WTC11 (cell line): Measurements from ENCODE around the gene C3. TPM values are rescaled to one million over a fixed set of nuclear protein-coding genes. Genes with fewer than 3 reads are reported as not detected.

Source experiments
- ATAC-seq: fragments of 200-7000 bp; cut with Tn5 transposase; 2 replicates; pipeline ENCODE4 v1.10.0; 2021; ENCODE audit warnings: mild to moderate bottlenecking, moderate library complexity
- CTCF ChIA-PET: fragments of 300-600 bp; sonication (Branson Sonifier 250); formaldehyde crosslinking; loops from one replicate; lab custom pipeline; 2021; ENCODE audit warnings: antibody characterized with exemption; lab: Charles Lee
- POLR2A ChIA-PET: fragments of 350-600 bp; sonication (Branson Sonifier 250); formaldehyde crosslinking; loops from one replicate; lab custom pipeline; 2021; ENCODE audit warnings: antibody characterized with exemption; lab: Charles Lee
- DNase-seq: peaks from one replicate; pipeline ENCODE4 v3.0.0; 2021; ENCODE audit warnings: low spot score
- H3K27ac Mint-ChIP-seq: 2 replicates; pipeline ENCODE4 v1.8.0; 2021; ENCODE audit warnings: mixed read lengths
- H3K27me3 Mint-ChIP-seq: 2 replicates; pipeline ENCODE4 v1.8.0; 2021; ENCODE audit warnings: low read depth, mild to moderate bottlenecking, moderate library complexity, mixed read lengths
- H3K36me3 Mint-ChIP-seq: 2 replicates; pipeline ENCODE4 v1.8.0; 2021; ENCODE audit warnings: mixed read lengths
- H3K4me1 Mint-ChIP-seq: 2 replicates; pipeline ENCODE4 v1.8.0; 2022; ENCODE audit warnings: mixed read lengths
- H3K4me3 Mint-ChIP-seq: 2 replicates; pipeline ENCODE4 v1.8.0; 2021; ENCODE audit warnings: mild to moderate bottlenecking, moderate library complexity, mixed read lengths
- H3K9me3 Mint-ChIP-seq: 2 replicates; pipeline ENCODE4 v1.8.0; 2021; ENCODE audit warnings: mixed read lengths
- ESRRA ChIP-seq: sonication (generic); formaldehyde crosslinking; IDR thresholded peaks from 2 replicates; pipeline ENCODE4 v1.8.1; 2022; ENCODE audit warnings: mild to moderate bottlenecking, missing genetic modification reagents, borderline replicate concordance
- FOXJ3 ChIP-seq: sonication (generic); formaldehyde crosslinking; IDR thresholded peaks from 2 replicates; pipeline ENCODE4 v1.9.0; 2021; ENCODE audit warnings: missing genetic modification reagents, mild to moderate bottlenecking, borderline replicate concordance
- FOXK1 ChIP-seq: sonication (generic); formaldehyde crosslinking; IDR thresholded peaks from 2 replicates; pipeline ENCODE4 v1.8.0; 2022; ENCODE audit warnings: mild to moderate bottlenecking, moderate library complexity, missing genetic modification reagents
- JUN ChIP-seq: sonication (generic); formaldehyde crosslinking; IDR thresholded peaks from 2 replicates; pipeline ENCODE4 v1.8.0; 2023; ENCODE audit warnings: mild to moderate bottlenecking, missing genetic modification reagents
- MYBL2 ChIP-seq: sonication (generic); formaldehyde crosslinking; IDR thresholded peaks from 2 replicates; pipeline ENCODE4 v1.8.1; 2023; ENCODE audit warnings: mild to moderate bottlenecking, moderate library complexity, missing genetic modification reagents
- NFYB ChIP-seq: sonication (generic); formaldehyde crosslinking; conservative IDR thresholded peaks from 2 replicates; pipeline ENCODE4 v1.8.0; 2022; ENCODE audit warnings: low read depth, missing genetic modification reagents
- NR1H2 ChIP-seq: sonication (generic); formaldehyde crosslinking; IDR thresholded peaks from 2 replicates; pipeline ENCODE4 v1.9.0; 2021; ENCODE audit warnings: mild to moderate bottlenecking, moderate library complexity, missing genetic modification reagents
- OVOL2 ChIP-seq: fragments of 250-450 bp; sonication (Bioruptor Pico); IDR thresholded peaks from 2 replicates; pipeline ENCODE4 v1.9.0; 2021; ENCODE audit warnings: mild to moderate bottlenecking, borderline replicate concordance
- RELA ChIP-seq: sonication (generic); formaldehyde crosslinking; IDR thresholded peaks from 2 replicates; pipeline ENCODE4 v1.8.1; 2022; ENCODE audit warnings: missing genetic modification reagents, mild to moderate bottlenecking, borderline replicate concordance
- ZNF317 ChIP-seq: sonication (generic); formaldehyde crosslinking; IDR thresholded peaks from 2 replicates; pipeline ENCODE4 v1.8.1; 2023; ENCODE audit warnings: low read depth, mild to moderate bottlenecking, moderate library complexity, missing genetic modification reagents, borderline replicate concordance
- total RNA-seq: library from RNA; stranded (reverse); gene quantifications from 3 replicates; pipeline ENCODE4 v1.2.3, GENCODE V29; 2021
- TF ChIP-seq, protein P1 (sequence below): fragments of 250-450 bp; sonication (Bioruptor Pico); IDR thresholded peaks from 2 replicates; pipeline ENCODE4 v2.1.2; 2022; ENCODE audit warnings: mild to moderate bottlenecking, moderate library complexity
- TF ChIP-seq, protein P2 (sequence below): fragments of 250-450 bp; sonication (Bioruptor Pico); IDR thresholded peaks from 2 replicates; pipeline ENCODE4 v1.9.0; 2021; ENCODE audit warnings: mild to moderate bottlenecking, borderline replicate concordance
- TF ChIP-seq, protein P3 (sequence below): fragments of 250-450 bp; sonication (Bioruptor Pico); IDR thresholded peaks from 2 replicates; pipeline ENCODE4 v1.8.0; 2021; ENCODE audit warnings: mild to moderate bottlenecking
- TF ChIP-seq, protein P4 (sequence below): sonication (generic); formaldehyde crosslinking; IDR thresholded peaks from 2 replicates; pipeline ENCODE4 v1.8.1; 2022; ENCODE audit warnings: missing genetic modification reagents, borderline replicate concordance
- TF ChIP-seq, protein P5 (sequence below): fragments of 250-450 bp; sonication (Bioruptor Pico); IDR thresholded peaks from 2 replicates; pipeline ENCODE4 v1.9.0; 2021; ENCODE audit warnings: moderate library complexity, mild to moderate bottlenecking, inconsistent platforms, borderline replicate concordance

Gene C3
- total RNA-seq, 1 experiment from 2014 or later = 7.0 TPM

DNA sequence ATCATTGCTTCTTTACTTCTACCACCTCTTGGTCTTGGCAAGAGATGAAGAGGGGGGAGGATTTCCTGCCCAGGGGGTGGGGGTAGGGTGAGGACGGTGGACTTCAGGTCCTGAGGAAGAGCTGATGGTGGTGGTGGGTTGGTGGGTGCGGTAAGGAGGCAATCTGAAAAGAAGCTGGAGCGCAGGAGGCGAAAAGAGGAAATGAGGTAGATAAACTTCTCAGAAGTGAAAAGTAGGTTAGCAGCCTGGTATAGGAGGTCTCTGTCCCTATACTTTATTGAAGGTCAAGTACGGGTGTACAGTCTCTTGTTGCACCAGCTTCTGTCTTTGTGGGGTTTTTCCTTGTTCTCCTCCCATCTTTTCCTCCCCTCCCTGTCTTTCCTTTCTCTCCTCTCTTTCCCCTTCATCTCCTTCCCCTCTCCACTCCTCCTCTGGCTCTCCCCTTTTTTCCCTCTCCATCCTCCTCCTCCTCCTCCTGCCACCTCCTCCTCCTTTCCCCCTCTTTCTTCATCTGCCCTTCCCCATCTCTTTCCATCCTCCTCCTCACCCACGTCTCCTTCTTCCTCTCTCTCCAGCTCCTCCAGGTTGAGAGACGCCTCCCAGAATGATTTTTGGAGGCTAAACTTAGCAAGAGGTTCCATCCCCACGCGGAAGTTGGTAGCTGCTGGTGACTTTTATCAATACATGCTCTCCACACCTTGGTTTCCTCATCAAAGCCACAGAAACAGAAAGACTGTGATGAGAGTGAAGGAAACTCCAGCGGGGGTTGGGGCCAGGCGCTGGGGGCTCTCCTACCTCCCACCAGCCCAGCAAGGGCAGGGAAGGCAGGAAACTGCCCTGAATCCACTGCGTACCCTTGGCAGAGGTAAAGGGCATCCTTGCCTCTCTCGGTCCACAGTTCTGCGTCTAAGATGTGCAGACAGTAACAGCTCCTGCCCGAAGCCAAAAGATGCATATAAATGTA, 65.8 kb downstream of the C3 start (continued):
- TF ChIP-seq, protein P1, sequence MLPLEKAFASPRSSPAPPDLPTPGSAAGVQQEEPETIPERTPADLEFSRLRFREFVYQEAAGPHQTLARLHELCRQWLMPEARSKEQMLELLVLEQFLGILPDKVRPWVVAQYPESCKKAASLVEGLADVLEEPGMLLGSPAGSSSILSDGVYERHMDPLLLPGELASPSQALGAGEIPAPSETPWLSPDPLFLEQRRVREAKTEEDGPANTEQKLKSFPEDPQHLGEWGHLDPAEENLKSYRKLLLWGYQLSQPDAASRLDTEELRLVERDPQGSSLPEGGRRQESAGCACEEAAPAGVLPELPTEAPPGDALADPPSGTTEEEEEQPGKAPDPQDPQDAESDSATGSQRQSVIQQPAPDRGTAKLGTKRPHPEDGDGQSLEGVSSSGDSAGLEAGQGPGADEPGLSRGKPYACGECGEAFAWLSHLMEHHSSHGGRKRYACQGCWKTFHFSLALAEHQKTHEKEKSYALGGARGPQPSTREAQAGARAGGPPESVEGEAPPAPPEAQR = no peak

DNA sequence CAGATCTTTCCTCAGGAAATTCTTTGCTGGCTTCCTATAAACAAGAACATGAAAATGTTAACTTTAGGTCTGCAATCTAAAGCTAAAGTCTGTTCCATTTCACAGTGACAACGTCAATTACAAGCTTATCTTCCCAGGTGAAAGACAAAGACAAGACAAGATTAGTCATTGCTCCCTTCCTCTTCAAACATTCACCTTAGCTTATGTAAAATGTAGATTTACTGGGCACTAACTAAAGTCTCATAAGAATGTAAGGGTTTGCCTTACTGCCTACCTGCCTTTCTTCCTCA, 67.7 kb downstream of the C3 start:
- no peak for ATAC-seq
- TF ChIP-seq FOXK1 (CRISPR knock-in tag) (no peak), MYBL2 (CRISPR knock-in tag) (no peak), NFYB (no peak)
- Mint-ChIP-seq H3K27me3 (peaks cover 2% of the 10 kb centered on the region; the same call in 1 of the 2 replicates), H3K9me3 (peaks cover 36% of the 10 kb centered on the region), H3K4me1 (no peaks in the 10 kb centered on the region), H3K36me3 (peaks cover 14% of the 10 kb centered on the region), H3K27ac (no peak overlapping the region), H3K4me3 (no peak overlapping the region)
- ChIA-PET POLR2A (no interaction called here), CTCF (interaction anchor here (0.6 kb wide), 1 partner anchor 329 kb away, joined by 3 read pairs; no protein-coding TSS in a partner anchor)
- no peak for DNase-seq

DNA sequence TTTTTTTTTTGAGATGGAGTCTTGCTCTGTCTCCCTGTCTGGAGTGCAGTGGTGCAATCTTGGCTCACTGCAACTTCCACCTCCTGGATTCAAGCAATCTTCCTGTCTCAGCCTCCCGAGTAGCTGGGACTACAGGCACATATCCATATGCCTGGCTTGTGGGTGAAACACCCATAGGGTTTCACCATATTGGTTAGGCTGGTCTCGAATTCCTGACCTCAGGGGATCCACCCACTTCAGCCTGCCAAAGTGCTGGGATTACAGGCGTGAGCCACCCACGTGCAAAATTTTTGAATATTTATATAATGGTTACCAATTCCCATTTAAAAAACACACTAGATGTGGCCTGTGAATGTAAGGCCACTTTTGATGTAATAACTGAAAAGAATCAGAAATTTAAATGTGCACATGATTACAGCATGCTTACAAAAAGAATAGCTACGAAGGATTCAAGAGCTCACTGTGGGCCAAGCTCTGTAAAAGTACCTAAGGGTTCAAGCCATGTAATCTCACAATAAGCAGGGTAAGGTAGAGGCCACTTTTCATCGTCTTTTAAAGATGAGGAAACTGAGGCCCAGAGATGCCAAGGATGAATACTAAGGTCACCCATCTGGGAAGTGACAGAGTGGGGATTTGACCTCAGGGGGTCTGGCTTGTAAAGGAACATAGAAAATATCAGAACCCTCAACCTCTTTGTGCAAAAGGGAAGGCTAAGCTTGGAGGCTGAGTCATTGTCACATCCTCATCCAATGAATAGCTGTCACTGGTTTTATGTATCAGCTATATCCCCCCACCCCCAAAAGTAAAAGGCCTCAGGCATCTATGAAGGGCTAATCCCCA, 68.3 kb downstream of the C3 start:
- CTCF ChIA-PET = no interaction called here
- POLR2A ChIA-PET = no interaction called here
- DNase-seq = no peak
- H3K36me3 Mint-ChIP-seq = peaks cover 16% of the 10 kb centered on the region
- H3K27ac Mint-ChIP-seq = no peak overlapping the region
- H3K4me1 Mint-ChIP-seq = no peaks in the 10 kb centered on the region
- H3K27me3 Mint-ChIP-seq = peaks cover 6% of the 10 kb centered on the region
- no peak overlapping the region for H3K4me3 Mint-ChIP-seq
- peaks cover 41% of the 10 kb centered on the region for H3K9me3 Mint-ChIP-seq
- TF ChIP-seq ESRRA (no peak), ZNF317 (CRISPR knock-in tag) (no peak), OVOL2 (CRISPR knock-in tag) (no peak), NR1H2 (CRISPR knock-in tag) (no peak), MYBL2 (CRISPR knock-in tag) (no peak), RELA (CRISPR knock-in tag) (no peak), NFYB (no peak), JUN (CRISPR knock-in tag) (no peak), FOXJ3 (CRISPR knock-in tag) (no peak)
- TF ChIP-seq, protein P2, sequence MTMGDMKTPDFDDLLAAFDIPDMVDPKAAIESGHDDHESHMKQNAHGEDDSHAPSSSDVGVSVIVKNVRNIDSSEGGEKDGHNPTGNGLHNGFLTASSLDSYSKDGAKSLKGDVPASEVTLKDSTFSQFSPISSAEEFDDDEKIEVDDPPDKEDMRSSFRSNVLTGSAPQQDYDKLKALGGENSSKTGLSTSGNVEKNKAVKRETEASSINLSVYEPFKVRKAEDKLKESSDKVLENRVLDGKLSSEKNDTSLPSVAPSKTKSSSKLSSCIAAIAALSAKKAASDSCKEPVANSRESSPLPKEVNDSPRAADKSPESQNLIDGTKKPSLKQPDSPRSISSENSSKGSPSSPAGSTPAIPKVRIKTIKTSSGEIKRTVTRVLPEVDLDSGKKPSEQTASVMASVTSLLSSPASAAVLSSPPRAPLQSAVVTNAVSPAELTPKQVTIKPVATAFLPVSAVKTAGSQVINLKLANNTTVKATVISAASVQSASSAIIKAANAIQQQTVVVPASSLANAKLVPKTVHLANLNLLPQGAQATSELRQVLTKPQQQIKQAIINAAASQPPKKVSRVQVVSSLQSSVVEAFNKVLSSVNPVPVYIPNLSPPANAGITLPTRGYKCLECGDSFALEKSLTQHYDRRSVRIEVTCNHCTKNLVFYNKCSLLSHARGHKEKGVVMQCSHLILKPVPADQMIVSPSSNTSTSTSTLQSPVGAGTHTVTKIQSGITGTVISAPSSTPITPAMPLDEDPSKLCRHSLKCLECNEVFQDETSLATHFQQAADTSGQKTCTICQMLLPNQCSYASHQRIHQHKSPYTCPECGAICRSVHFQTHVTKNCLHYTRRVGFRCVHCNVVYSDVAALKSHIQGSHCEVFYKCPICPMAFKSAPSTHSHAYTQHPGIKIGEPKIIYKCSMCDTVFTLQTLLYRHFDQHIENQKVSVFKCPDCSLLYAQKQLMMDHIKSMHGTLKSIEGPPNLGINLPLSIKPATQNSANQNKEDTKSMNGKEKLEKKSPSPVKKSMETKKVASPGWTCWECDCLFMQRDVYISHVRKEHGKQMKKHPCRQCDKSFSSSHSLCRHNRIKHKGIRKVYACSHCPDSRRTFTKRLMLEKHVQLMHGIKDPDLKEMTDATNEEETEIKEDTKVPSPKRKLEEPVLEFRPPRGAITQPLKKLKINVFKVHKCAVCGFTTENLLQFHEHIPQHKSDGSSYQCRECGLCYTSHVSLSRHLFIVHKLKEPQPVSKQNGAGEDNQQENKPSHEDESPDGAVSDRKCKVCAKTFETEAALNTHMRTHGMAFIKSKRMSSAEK = no peak
- TF ChIP-seq, protein P3, sequence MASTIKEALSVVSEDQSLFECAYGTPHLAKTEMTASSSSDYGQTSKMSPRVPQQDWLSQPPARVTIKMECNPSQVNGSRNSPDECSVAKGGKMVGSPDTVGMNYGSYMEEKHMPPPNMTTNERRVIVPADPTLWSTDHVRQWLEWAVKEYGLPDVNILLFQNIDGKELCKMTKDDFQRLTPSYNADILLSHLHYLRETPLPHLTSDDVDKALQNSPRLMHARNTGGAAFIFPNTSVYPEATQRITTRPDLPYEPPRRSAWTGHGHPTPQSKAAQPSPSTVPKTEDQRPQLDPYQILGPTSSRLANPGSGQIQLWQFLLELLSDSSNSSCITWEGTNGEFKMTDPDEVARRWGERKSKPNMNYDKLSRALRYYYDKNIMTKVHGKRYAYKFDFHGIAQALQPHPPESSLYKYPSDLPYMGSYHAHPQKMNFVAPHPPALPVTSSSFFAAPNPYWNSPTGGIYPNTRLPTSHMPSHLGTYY = no peak
- TF ChIP-seq, protein P4, sequence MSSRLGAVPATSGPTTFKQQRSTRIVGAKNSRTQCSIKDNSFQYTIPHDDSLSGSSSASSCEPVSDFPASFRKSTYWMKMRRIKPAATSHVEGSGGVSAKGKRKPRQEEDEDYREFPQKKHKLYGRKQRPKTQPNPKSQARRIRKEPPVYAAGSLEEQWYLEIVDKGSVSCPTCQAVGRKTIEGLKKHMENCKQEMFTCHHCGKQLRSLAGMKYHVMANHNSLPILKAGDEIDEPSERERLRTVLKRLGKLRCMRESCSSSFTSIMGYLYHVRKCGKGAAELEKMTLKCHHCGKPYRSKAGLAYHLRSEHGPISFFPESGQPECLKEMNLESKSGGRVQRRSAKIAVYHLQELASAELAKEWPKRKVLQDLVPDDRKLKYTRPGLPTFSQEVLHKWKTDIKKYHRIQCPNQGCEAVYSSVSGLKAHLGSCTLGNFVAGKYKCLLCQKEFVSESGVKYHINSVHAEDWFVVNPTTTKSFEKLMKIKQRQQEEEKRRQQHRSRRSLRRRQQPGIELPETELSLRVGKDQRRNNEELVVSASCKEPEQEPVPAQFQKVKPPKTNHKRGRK = no peak
- TF ChIP-seq, protein P5, sequence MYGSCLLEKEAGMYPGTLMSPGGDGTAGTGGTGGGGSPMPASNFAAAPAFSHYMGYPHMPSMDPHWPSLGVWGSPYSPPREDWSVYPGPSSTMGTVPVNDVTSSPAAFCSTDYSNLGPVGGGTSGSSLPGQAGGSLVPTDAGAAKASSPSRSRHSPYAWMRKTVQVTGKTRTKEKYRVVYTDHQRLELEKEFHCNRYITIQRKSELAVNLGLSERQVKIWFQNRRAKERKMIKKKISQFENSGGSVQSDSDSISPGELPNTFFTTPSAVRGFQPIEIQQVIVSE (CRISPR knock-in tag) = no peak
- TF ChIP-seq, all 79 proteins: peak for 0
- ATAC-seq = no peak
